Omental fat pad (tissue), 4 donors: ENCODE data around the gene GLRA1. TPM values are rescaled to one million over a fixed set of nuclear protein-coding genes. Genes with fewer than 3 reads are reported as not detected.

ENCODE experiments used
- ATAC-seq: fragments of 150-250 bp; one replicate; pipeline ENCODE4 v1.9.1; 2016; ENCODE audit warnings: mild to moderate bottlenecking, moderate library complexity; ENCODE audit not compliant: low FRiP score
- DNase-seq: peaks from one replicate; pipeline ENCODE4 v3.0.0-alpha.2; 2019; ENCODE audit warnings: low spot score
- total RNA-seq, 4 donors: library from RNA; depleted of rRNA; stranded (reverse); fragments of >200 nt; gene quantifications; one replicate each; pipeline ENCODE4 v1.1.0, GENCODE V29; 2016
- TF ChIP-seq, protein P1 (sequence below), 3 donors: fragments of 450-650 bp; IDR thresholded peaks; one replicate each; pipeline ENCODE4 v1.5.1; 2016 to 2017; ENCODE audit warnings: antibody characterized with exemption in 3 of 3, mild to moderate bottlenecking in 3 of 3, moderate library complexity in 2 of 3

GLRA1 gene
- total RNA-seq, 4 donors from 2014 or later, result not detected

DNA sequence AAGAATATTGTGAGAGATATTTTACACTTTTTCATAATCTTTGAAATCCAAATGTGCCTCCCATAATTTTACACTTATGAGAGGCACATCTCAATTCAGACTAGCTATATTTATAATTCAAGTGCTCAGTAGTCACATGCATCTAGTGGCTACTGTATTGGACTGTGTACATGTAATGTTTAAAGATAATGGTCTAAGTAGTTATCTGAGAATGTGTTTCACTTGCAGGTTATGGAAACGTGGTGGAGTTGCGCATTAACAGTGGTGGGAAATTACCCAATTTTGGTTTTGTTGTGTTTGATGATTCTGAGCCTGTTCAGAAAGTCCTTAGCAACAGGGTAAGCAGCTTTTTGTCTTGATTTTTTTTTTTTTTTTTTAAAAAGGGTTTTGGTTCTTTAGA is 124.1 kb downstream of the GLRA1 start:
- no peak for DNase-seq
- TF ChIP-seq, protein P1, sequence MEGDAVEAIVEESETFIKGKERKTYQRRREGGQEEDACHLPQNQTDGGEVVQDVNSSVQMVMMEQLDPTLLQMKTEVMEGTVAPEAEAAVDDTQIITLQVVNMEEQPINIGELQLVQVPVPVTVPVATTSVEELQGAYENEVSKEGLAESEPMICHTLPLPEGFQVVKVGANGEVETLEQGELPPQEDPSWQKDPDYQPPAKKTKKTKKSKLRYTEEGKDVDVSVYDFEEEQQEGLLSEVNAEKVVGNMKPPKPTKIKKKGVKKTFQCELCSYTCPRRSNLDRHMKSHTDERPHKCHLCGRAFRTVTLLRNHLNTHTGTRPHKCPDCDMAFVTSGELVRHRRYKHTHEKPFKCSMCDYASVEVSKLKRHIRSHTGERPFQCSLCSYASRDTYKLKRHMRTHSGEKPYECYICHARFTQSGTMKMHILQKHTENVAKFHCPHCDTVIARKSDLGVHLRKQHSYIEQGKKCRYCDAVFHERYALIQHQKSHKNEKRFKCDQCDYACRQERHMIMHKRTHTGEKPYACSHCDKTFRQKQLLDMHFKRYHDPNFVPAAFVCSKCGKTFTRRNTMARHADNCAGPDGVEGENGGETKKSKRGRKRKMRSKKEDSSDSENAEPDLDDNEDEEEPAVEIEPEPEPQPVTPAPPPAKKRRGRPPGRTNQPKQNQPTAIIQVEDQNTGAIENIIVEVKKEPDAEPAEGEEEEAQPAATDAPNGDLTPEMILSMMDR (IDR thresholded peaks at IDR 0.05), result no peak
- no peak for ATAC-seq

DNA sequence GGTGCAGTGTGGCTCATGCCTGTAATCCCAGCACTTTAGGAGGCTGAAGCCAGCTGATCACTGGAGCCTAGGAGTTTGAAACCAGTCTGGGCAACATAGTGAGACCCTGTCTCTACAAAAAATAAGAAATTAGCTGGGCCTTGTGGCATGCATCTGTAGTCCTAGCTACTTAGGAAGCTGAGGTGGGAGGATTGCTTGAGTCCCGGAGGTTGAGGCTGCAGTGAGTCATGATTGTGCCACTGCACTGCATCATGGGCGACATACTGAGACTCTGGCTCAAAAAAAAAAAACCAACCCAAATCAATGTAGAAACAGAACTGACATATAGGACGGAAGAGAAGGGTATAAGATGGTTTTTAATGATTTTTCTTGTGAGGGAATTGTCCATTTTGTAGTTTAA is 125.2 kb downstream of the GLRA1 start:
- DNase-seq (no peak), ATAC-seq (no peak)
- TF ChIP-seq, protein P1 (IDR thresholded peaks at IDR 0.05), result no peak

DNA sequence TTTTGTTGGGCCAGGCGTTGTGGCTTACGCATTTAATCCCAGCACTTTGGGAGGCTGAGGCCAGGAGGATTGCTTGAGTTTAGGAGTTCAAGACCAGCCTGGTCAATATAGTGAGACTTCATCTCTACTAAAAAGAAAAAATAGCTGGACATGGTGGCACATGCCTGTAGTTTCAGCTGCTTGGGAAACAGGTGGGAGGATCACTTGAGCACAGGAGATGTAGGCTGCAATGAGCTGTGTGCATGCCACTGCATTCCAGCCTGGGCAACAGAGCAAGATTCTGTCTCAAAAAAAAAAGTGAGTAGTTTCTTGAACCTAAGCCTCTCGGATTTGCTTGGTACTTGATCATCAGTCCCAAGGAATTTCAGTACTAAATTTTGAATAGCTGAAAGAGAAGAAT is 126.0 kb downstream of the GLRA1 start:
- no peak for ATAC-seq
- TF ChIP-seq, protein P1 (IDR thresholded peaks at IDR 0.05), result no peak
- no peak for DNase-seq

DNA sequence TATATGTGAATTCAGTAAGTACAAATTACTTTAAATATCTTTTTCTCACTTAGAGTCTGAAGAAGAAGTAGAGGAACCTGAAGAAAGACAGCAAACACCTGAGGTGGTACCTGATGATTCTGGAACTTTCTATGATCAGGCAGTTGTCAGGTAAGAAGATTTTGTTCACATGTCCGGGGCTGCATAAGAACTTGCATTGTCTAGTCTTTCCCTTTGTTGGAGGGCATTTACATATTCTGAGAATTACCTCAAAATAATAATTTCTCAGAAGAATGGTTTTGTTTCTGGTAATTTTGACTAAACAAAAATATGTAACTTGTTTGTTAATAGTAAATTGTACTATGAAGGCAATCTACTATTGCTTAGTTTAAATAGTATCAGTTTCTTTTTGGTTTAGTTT is 129.2 kb downstream of the GLRA1 start:
- DNase-seq, result no peak
- TF ChIP-seq, protein P1 (IDR thresholded peaks at IDR 0.05), result no peak
- ATAC-seq, result no peak

DNA sequence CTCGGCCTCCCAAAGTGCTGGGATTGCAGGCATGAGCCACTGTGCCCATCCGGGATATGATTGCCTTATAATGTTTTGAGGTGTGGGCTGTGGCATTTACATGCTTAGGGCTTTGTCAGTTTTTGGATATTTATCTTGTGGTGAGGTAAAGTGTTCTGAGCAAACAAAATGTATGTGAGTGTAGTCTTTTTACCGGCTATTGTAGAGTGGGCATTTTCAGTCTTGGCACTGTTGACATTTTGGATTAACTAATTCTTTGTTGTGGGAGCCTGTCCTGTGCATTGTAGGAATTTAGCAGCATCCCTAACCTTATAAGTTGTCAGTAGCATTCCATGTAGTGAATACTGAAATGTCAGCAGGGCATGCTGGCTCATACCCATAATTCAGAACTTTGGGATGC is 131.3 kb downstream of the GLRA1 start:
- DNase-seq (no peak), ATAC-seq (no peak)
- TF ChIP-seq, protein P1 (IDR thresholded peaks at IDR 0.05), result no peak

DNA sequence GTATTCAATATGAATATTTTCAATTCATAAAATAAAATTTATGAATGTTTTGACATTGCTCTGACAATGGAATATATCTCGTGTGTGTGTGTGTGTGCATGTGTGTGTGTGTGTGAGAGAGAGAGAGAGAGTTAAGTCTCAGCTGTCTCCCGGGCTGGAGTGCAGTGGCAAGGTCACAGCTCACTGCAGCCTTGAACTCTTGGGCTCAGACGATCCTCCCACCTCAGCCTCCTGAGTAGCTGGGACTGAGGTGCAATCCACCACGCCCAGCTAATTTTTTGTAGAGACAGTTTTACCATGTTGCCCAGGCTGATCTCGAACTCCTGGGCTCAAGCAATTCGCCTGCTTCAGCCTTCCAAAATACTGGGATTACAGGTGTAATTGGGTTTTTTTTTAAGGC is 136.8 kb downstream of the GLRA1 start:
- no peak for DNase-seq
- TF ChIP-seq, protein P1 (IDR thresholded peaks at IDR 0.05), result no peak
- no peak for ATAC-seq

DNA sequence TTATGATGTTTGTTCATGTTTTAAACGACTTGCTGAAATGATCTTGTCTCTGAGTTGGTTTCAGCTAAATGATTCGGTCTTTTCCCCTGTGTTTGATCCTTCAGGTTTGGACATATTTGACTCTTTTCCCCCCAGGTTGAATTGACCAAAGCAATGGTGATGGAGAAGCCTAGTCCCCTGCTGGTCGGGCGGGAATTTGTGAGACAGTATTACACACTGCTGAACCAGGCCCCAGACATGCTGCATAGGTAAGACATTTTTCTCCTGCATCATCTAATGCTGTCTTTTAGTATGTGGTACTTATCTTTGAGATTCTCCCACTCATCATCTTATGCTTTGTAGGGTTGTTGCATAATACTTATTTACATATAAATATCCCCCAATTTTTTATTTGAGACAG is 138.2 kb downstream of the GLRA1 start:
- no peak for DNase-seq
- TF ChIP-seq, protein P1 (IDR thresholded peaks at IDR 0.05), result no peak
- ATAC-seq, result no peak
